GM19395 (cell line): ENCODE data around the gene SPEG.

Experiments used
- ATAC-seq: cut with Tn5 transposase; IDR thresholded peaks from one replicate; pipeline ENCODE4 v1.9.1; 2021; ENCODE audit warnings: mild to moderate bottlenecking, moderate library complexity; ENCODE audit not compliant: unreplicated experiment

Gene SPEG

GRCh38 chr2:219524817-219525216, 90.2 kb downstream of the SPEG start:
- no peak for ATAC-seq

GRCh38 chr2:219525533-219526232, 91.0 kb downstream of the SPEG start:
- ATAC-seq = no peak

- no peak for ATAC-seq
Measured at GRCh38 chr2:219526320-219527075, 91.9 kb downstream of the SPEG start.

- no peak for ATAC-seq
Measured at GRCh38 chr2:219527076-219527394, 92.4 kb downstream of the SPEG start.

GRCh38 chr2:219527472-219527871, 92.8 kb downstream of the SPEG start:
- no peak for ATAC-seq

- ATAC-seq = peak; percentile 90
Measured at GRCh38 chr2:219530048-219530963, 95.7 kb downstream of the SPEG start.

- ATAC-seq = no peak
Measured at GRCh38 chr2:219531639-219532377, 97.2 kb downstream of the SPEG start.

GRCh38 chr2:219532378-219532649, 97.7 kb downstream of the SPEG start:
- no peak for ATAC-seq

GRCh38 chr2:219533930-219534661, 99.5 kb downstream of the SPEG start:
- ATAC-seq = no peak

GRCh38 chr2:219536425-219536824, 101.8 kb downstream of the SPEG start:
- ATAC-seq = no peak

- no peak for ATAC-seq
Measured at GRCh38 chr2:219536967-219537366, 102.3 kb downstream of the SPEG start.

- no peak for ATAC-seq
Measured at GRCh38 chr2:219537657-219538488, 103.2 kb downstream of the SPEG start.

GRCh38 chr2:219538504-219538951, 103.9 kb downstream of the SPEG start:
- ATAC-seq = no peak

- ATAC-seq = no peak
Measured at GRCh38 chr2:219538956-219539788, 104.5 kb downstream of the SPEG start.

GRCh38 chr2:219539926-219540678, 105.5 kb downstream of the SPEG start:
- ATAC-seq = no peak

- ATAC-seq = no peak
Measured at GRCh38 chr2:219540784-219541504, 106.3 kb downstream of the SPEG start.

- ATAC-seq = peak; percentile 59
Measured at GRCh38 chr2:219541611-219542180, 107.1 kb downstream of the SPEG start.
